A204.1 (cell line): Measurements from ENCODE around the gene TSPAN3.

ENCODE experiments used
- FAIRE-seq: peaks from 2 replicates; lab custom pipeline; 2012; peaks lifted over from hg19 to GRCh38; lab: Jason Lieb, UNC

Gene TSPAN3

DNA sequence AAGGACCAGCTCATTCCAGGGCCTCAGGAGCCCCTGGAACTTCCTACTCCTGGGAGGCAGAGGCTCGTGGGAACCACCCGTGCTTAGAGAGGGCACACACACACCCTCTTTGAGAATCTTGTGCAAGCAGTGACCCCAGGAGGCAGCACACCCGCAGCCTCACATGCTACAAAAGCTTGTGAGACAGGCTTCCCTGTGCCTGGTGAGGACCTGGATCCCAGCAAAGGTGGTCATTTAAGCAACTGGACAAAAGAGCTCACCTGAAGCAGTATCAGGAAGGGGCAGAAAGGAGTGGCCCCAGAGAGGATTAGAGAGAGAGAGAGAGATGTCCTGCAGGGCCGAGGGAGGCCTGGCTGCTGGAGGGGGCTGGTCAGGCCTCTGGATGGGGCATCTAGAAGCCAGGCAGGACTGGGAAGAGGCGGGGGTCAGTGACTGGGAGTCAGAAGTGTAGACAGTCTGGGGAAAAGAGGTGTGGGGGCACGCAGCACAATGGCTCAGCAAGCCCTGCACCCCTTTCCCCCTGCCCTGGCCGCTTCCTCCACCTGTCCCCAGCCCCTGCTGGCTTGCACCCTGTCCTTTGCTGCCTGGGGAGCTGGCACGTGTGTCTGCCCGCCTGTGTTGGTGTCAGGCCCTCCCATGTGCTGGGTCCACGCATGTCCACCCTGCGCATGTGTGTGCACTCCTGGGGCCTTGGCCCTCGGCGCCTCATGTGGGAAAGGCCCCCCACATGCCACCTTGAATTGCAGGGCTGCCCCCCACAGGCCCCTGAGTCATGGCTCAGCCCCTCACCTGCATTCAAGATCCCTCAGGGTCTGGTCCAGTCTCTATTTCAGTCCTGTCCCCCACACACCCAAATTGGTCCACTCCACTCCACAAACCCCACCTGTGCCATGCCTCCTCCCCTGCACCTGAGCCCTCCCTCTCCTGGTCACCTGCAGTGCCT, 36.9 kb downstream of the TSPAN3 start:
- no peak for FAIRE-seq

- no peak for FAIRE-seq
Measured at GRCh38 chr15:77033417-77033728, 37.5 kb downstream of the TSPAN3 start.

DNA sequence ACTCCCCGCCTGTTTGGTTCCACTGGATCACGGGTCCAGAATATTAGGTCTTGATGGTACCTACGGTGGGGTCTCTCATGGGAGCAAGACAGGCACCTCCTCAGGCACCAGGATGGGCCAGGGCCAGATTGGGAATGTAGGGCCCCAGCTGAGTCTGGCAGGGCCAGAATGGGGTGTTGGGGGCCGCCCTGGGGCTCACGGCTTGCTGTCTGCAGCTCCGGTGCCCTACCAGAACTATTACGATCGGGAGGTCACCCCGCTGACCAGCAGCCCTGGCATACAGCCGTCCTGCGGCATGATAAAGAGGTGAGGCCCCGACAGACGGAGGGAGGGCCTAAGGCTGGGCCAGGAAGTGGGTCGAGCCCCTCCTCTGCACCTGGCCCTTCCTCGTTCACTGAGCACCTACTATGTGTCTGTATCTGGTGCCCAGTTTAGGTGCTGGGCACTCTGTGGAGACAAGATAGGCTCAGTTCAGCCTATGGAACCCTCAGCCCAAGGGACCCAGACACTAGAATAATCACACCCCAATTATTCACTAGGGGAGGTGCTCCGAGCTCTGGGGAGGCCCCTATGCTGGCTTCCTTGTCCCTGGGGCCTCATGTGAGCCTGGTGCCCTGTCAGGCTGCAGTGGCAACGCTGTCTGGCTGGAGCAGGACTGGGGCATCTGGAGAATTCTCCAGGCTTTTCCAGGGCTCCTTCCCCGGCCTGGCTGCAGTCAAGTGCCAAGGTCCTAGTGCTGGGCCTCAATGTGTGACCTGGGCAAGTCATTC, 38.1 kb downstream of the TSPAN3 start:
- no peak for FAIRE-seq

DNA sequence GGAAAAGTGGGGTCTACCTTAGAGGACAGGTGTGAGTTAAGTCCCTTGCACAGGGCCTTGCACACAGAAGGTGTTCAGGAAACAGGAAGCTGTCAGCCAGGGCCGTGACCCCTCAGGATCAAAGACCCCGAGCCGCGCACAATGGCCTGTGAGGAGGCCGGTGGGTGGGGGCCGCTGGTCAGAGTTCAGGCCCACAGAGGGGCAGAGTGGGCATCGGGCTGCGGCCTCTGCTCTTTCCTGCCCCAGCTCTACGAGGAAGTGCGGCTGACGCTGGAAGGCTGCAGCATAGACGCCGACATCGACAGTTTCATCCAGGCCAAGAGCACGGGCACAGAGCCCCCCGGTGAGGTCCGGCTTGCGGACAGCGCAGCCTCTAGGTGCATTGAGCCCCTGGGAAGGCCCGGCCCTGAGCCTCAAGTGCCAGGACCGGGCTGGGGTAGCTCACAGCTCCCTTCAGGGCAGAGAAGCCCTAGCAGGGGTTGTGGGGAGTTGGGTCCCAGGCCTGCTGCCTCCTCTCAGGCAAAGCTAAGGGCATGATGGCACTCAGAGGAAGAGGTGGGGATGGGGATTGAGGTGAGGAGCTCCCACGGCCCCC, 38.8 kb downstream of the TSPAN3 start:
- FAIRE-seq = no peak

GRCh38 chr15:77031376-77032050, 39.4 kb downstream of the TSPAN3 start:
- no peak for FAIRE-seq

DNA sequence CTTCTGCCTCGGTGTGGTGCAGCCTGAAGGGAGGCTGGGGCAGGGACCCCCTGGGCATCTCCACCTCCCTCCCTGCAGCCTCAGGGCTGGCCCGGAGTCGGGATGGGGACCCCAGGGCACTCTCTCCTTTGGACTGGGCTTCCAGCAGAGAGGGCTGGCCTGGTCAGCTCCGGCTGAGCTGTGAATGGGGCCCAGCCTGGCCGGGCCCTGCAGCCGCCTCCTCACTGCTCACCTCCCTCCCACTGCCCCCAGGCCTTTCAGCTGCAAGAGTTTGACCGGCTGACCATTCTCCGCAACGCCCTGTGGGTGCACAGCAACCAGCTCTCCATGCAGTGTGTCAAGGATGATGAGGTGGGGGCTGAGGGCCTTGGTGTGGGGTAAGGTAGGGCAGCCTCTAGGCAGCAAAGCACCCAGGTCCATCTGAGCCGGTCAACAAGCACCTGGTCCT, 40.0 kb downstream of the TSPAN3 start:
- FAIRE-seq = no peak

GRCh38 chr15:77030048-77030927, 40.6 kb downstream of the TSPAN3 start:
- no peak for FAIRE-seq

GRCh38 chr15:77029166-77030047, 41.5 kb downstream of the TSPAN3 start:
- no peak for FAIRE-seq

GRCh38 chr15:77028451-77029165, 42.3 kb downstream of the TSPAN3 start:
- no peak for FAIRE-seq

- no peak for FAIRE-seq
Measured at GRCh38 chr15:77027697-77028450, 43.0 kb downstream of the TSPAN3 start.

- FAIRE-seq = no peak
Measured at GRCh38 chr15:77027111-77027696, 43.7 kb downstream of the TSPAN3 start.

DNA sequence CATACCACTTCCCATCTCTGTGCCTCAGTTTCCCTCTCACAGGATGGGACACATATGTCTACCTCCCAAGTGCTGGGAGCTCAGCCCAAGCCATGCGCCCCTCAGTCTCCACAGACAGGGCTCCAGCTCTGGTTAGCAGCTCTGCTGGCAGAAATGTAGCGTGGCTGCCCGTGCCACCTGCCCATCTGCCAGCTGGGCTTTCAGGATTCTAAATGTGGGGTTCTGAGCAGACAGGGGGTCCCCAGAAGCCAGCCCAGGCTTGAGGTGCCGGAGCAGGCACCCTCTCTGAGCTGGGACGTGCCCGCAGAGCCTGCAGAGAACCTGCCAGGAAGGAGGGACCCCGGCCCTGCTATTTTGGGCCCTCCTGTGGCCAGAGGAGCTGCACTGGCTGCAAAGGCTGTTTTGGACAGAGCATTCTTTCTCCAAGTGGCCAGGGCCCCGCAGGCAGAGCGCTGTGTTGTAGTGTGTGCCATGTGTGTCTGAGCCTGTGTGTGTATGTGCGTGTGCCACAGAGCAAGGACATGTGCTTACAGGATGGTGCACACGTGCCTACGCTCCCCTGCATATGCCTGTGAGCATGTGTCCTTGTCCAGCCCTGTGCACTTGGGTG, 44.3 kb downstream of the TSPAN3 start:
- FAIRE-seq = no peak

DNA sequence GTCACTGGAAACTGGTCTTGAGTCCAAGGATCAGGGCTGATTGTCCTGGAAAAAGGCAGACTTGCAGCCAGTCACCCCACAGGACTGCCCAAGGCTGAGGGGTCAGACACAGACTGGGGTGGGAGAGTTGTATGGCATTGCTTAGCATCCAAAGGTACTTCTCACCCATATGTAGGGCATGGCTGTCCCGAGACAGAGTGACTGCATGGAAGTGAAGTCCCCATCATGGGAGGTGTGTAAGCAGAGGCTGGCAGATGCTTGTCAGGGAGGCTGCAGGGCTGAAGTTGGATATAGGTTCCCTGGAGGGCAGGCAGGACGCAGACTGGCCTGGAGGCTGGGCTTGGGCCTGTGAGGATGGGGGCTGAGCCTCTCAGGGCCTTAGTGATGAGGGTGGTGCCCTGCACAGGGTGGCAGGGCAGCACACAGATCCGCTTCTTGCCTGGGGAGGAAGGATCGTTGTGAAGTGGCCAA, 44.9 kb downstream of the TSPAN3 start:
- FAIRE-seq = no peak

- no peak for FAIRE-seq
Measured at GRCh38 chr15:77025083-77025901, 45.6 kb downstream of the TSPAN3 start.

GRCh38 chr15:77024273-77025082, 46.4 kb downstream of the TSPAN3 start:
- no peak for FAIRE-seq

GRCh38 chr15:77023576-77024272, 47.2 kb downstream of the TSPAN3 start:
- FAIRE-seq = no peak
